ENCODE results near the gene TGM4.

Gene TGM4

GRCh38 chr3:44887101-44887500 is 12.7 kb downstream of the TGM4 start:
- ChIA-PET POLR2A (no interaction called here), CTCF (interaction anchor here (4.0 kb wide), 1 partner anchor 27 kb away, joined by 25 read pairs; no protein-coding TSS in a partner anchor)
- DNase-seq (ENCODE audit: extremely low spot score) = no peak
- no peak for TF ChIP-seq CTCF (IDR thresholded peaks at IDR 0.05; ENCODE audit: control extremely low read depth, extremely low read depth, low read depth, missing control alignments)

GRCh38 chr3:44890258-44890657 is 15.8 kb downstream of the TGM4 start:
- DNase-seq (ENCODE audit: extremely low spot score) = no peak
- CTCF ChIA-PET = interaction anchor here (1.0 to 4.0 kb wide), 2 partner anchors 24 to 49 kb away, joined by 3 to 25 read pairs; no protein-coding TSS in a partner anchor
- POLR2A ChIA-PET = no interaction called here
- TF ChIP-seq CTCF (IDR thresholded peaks at IDR 0.05; ENCODE audit: control extremely low read depth, extremely low read depth, low read depth, missing control alignments) = no peak

GRCh38 chr3:44890852-44891251 is 16.4 kb downstream of the TGM4 start:
- CTCF ChIA-PET = interaction anchor here (1.0 to 4.0 kb wide), 3 partner anchors 8 to 50 kb away, joined by 3 to 25 read pairs (median 3); no protein-coding TSS in a partner anchor
- POLR2A ChIA-PET = no interaction called here

GRCh38 chr3:44892689-44893088 is 18.3 kb downstream of the TGM4 start:
- CTCF ChIA-PET = interaction anchor here (1.2 to 1.3 kb wide), 2 partner anchors 10 to 364 kb away, joined by 3 read pairs; no protein-coding TSS in a partner anchor

More at GRCh38 chr3:44890852-44891251, 16.4 kb downstream of the TGM4 start:
- no peak for DNase-seq (ENCODE audit: extremely low spot score)
- no peak for TF ChIP-seq CTCF (IDR thresholded peaks at IDR 0.05; ENCODE audit: control extremely low read depth, extremely low read depth, low read depth, missing control alignments)

GRCh38 chr3:44893097-44893496 is 18.7 kb downstream of the TGM4 start:
- ChIA-PET CTCF (interaction anchor here (1.2 kb wide), 1 partner anchor 364 kb away, joined by 3 read pairs; no protein-coding TSS in a partner anchor), POLR2A (no interaction called here)
- DNase-seq (ENCODE audit: extremely low spot score) = no peak
- no peak for TF ChIP-seq CTCF (IDR thresholded peaks at IDR 0.05; ENCODE audit: control extremely low read depth, extremely low read depth, low read depth, missing control alignments)

More at GRCh38 chr3:44892689-44893088, 18.3 kb downstream of the TGM4 start:
- no peak for DNase-seq (ENCODE audit: extremely low spot score)
- POLR2A ChIA-PET = no interaction called here
- TF ChIP-seq CTCF (IDR thresholded peaks at IDR 0.05; ENCODE audit: control extremely low read depth, extremely low read depth, low read depth, missing control alignments) = no peak

GRCh38 chr3:44894485-44894884 is 20.1 kb downstream of the TGM4 start:
- ChIA-PET POLR2A (no interaction called here), CTCF (interaction anchor here (1.0 to 1.2 kb wide), 2 partner anchors 13 to 22 kb away, joined by 3 read pairs; no protein-coding TSS in a partner anchor)
- no peak for TF ChIP-seq CTCF (IDR thresholded peaks at IDR 0.05; ENCODE audit: control extremely low read depth, extremely low read depth, low read depth, missing control alignments)
- DNase-seq (ENCODE audit: extremely low spot score) = no peak
